ENCODE measurements around the gene ITIH3.
"Not testable (repeated sequence)": the region's sequence is repeated elsewhere in the genome, so short reads cannot be mapped to it uniquely, and the experiment has no call there.

DNA sequence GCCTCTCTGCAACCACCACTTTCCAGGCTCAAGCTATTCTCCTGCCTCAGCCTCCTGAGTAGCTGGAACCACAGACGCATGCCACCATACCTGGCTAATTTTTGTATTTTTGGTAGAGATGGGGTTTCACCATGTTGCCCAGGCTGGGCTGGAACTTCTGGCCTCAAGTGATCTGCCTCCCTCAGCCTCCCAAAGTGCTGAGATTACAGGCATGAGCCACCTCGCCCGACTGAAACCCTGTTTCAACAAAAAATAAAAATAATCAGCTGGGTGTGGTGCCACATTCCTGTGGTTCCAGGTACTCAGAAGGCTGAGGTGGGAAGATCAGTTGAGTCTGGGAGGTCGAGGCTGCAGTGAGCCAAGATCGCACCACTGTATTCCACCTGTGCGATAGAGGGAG, 18.1 kb upstream of the ITIH3 start:
- TF ChIP-seq, protein P1, sequence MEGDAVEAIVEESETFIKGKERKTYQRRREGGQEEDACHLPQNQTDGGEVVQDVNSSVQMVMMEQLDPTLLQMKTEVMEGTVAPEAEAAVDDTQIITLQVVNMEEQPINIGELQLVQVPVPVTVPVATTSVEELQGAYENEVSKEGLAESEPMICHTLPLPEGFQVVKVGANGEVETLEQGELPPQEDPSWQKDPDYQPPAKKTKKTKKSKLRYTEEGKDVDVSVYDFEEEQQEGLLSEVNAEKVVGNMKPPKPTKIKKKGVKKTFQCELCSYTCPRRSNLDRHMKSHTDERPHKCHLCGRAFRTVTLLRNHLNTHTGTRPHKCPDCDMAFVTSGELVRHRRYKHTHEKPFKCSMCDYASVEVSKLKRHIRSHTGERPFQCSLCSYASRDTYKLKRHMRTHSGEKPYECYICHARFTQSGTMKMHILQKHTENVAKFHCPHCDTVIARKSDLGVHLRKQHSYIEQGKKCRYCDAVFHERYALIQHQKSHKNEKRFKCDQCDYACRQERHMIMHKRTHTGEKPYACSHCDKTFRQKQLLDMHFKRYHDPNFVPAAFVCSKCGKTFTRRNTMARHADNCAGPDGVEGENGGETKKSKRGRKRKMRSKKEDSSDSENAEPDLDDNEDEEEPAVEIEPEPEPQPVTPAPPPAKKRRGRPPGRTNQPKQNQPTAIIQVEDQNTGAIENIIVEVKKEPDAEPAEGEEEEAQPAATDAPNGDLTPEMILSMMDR (IDR thresholded peaks at IDR 0.05) = not testable (repeated sequence)
- TF ChIP-seq EZH2phosphoT487 (IDR thresholded peaks at IDR 0.05) = not testable (repeated sequence)

All from neural progenitor cell (in vitro differentiated cells).